Esophagus squamous epithelium (tissue), 4 donors: Measurements from ENCODE around the gene GLG1.

ENCODE experiments used
- POLR2A ChIP-seq, 4 donors: fragments of 450-650 bp; IDR thresholded peaks; one replicate each; pipeline ENCODE4 v1.6.1; 2017; ENCODE audit warnings: antibody characterized with exemption in 4 of 4, mild to moderate bottlenecking in 4 of 4, moderate library complexity in 3 of 4
- TF ChIP-seq, protein P1 (sequence below), 6 experiments: fragments of 450-650 bp in 4 of 6; fragments of 200-600 bp in 2 of 6; sonication (generic) in 2 of 6; IDR thresholded peaks; one replicate each; pipeline ENCODE4 v1.5.1; 2016 to 2019; ENCODE audit warnings: antibody characterized with exemption in 6 of 6, mild to moderate bottlenecking in 4 of 6, moderate library complexity in 4 of 6

DNA sequence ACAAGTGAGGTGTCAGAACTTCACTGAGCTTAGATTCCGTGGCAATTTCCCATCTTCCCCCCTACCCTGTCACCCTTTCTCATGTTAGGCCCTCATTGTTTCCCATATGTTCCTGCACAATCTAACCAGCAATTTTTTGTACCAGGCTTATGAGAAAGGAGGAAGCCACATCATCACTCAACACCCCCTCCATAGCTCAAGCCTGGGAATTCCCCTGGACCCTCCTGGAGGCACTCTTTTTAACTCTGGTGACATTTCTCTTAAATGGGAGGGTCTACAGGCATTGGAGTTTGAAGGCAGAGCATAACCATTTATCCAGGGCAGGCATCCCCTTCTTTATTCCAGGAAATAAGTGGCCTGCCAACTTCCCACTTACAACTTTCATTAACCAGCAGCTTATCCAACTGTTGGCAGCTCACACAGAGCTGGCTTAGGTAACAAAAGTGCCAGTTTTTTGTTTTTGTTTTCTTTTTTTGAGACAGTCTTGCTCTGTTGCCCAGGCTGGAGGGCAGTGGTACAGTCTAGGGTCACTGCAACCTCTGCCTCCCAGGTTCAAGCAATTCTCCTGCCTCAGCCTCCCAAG lies 10.4 kb upstream of the GLG1 start:
- TF ChIP-seq, protein P1, sequence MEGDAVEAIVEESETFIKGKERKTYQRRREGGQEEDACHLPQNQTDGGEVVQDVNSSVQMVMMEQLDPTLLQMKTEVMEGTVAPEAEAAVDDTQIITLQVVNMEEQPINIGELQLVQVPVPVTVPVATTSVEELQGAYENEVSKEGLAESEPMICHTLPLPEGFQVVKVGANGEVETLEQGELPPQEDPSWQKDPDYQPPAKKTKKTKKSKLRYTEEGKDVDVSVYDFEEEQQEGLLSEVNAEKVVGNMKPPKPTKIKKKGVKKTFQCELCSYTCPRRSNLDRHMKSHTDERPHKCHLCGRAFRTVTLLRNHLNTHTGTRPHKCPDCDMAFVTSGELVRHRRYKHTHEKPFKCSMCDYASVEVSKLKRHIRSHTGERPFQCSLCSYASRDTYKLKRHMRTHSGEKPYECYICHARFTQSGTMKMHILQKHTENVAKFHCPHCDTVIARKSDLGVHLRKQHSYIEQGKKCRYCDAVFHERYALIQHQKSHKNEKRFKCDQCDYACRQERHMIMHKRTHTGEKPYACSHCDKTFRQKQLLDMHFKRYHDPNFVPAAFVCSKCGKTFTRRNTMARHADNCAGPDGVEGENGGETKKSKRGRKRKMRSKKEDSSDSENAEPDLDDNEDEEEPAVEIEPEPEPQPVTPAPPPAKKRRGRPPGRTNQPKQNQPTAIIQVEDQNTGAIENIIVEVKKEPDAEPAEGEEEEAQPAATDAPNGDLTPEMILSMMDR (IDR thresholded peaks at IDR 0.05): no peak
- TF ChIP-seq POLR2A (IDR thresholded peaks at IDR 0.05): no peak
